IMR-90 (cell line): ENCODE data around the gene METTL27. TPM values are rescaled to one million over a fixed set of nuclear protein-coding genes. Genes with fewer than 3 reads are reported as not detected.
A peak's percentile ranks its signal among the peaks of the same experiment; 100 is the strongest.

ENCODE experiments used
- ATAC-seq: fragments of 200-7000 bp; cut with Tn5 transposase; 2 replicates; pipeline ENCODE4 v1.9.1; 2020; ENCODE audit warnings: low read depth, mild to moderate bottlenecking, moderate library complexity
- BruUV-seq: library from RNA; stranded (reverse); fragments of 400-500 nt; replicated peaks from 2 replicates; lab custom pipeline; 2021; lab: Mats Ljungman, UMichigan
- CTCF ChIA-PET: fragments of 300-600 bp; formaldehyde crosslinking; extraction: SDS; loops from one replicate; lab custom pipeline; 2021; ENCODE audit warnings: antibody characterized with exemption; lab: Yijun Ruan, JAX
- POLR2A ChIA-PET: fragments of 300-600 bp; sonication (Branson Sonifier 250); formaldehyde crosslinking; loops from one replicate; lab custom pipeline; 2022; ENCODE audit warnings: antibody characterized with exemption; ENCODE audit not compliant: unreplicated experiment; lab: Charles Lee
- DNase-seq: peaks from one replicate; pipeline ENCODE4 v3.0.0; 2013
- H2AFZ ChIP-seq: replicated peaks from 2 replicates; pipeline ENCODE3; 2013; ENCODE audit warnings: low read length, mild to moderate bottlenecking; ENCODE audit not compliant: poor library complexity
- H2AK5ac ChIP-seq: 2 replicates; pipeline ENCODE4 v1.6.1; 2013; ENCODE audit warnings: low read depth, low read length, inconsistent platforms
- H2AK9ac ChIP-seq: replicated peaks from 2 replicates; pipeline ENCODE3; 2013; ENCODE audit warnings: mild to moderate bottlenecking, low read depth, low read length, moderate library complexity; ENCODE audit not compliant: poor library complexity
- H2BK120ac ChIP-seq: 2 replicates; pipeline ENCODE4 v1.6.1; 2013; ENCODE audit warnings: low read depth, low read length, inconsistent platforms
- H2BK15ac ChIP-seq: 3 replicates; pipeline ENCODE4 v1.6.1; 2013; ENCODE audit warnings: low read depth, low read length, inconsistent platforms
- H2BK20ac ChIP-seq: 2 replicates; pipeline ENCODE4 v1.6.1; 2013; ENCODE audit warnings: low read depth, mild to moderate bottlenecking, inconsistent platforms, low read length, moderate library complexity
- H2BK5ac ChIP-seq: 2 replicates; pipeline ENCODE4 v1.6.1; 2013; ENCODE audit warnings: mild to moderate bottlenecking, low read depth, low read length, inconsistent platforms; ENCODE audit not compliant: poor library complexity, severe bottlenecking
- H3K14ac ChIP-seq: replicated peaks from 2 replicates; pipeline ENCODE4 v1.6.1; 2013; ENCODE audit warnings: low read depth, low read length, inconsistent platforms
- H3K18ac ChIP-seq: 2 replicates; pipeline ENCODE4 v1.6.1; 2013; ENCODE audit warnings: low read depth, low read length, control low read depth
- H3K23ac ChIP-seq: 2 replicates; pipeline ENCODE4 v1.6.1; 2013; ENCODE audit warnings: low read depth, low read length, inconsistent platforms
- H3K27ac ChIP-seq: 2 replicates; pipeline ENCODE4 v1.5.1; 2013; ENCODE audit warnings: mild to moderate bottlenecking, control low read depth, low read length; ENCODE audit not compliant: insufficient read depth
- H3K27me3 ChIP-seq: 2 replicates; pipeline ENCODE4 v1.6.1; 2013; ENCODE audit warnings: low read length; ENCODE audit not compliant: control insufficient read depth, insufficient read depth
- H3K36me3 ChIP-seq: 2 replicates; pipeline ENCODE4 v1.6.1; 2013; ENCODE audit warnings: low read length, mixed read lengths; ENCODE audit not compliant: control insufficient read depth, insufficient read depth
- H3K4ac ChIP-seq: 2 replicates; pipeline ENCODE4 v1.6.1; 2013; ENCODE audit warnings: low read depth, low read length, inconsistent platforms
- H3K4me1 ChIP-seq: 2 replicates; pipeline ENCODE4 v1.6.1; 2013; ENCODE audit warnings: low read length, mixed read lengths; ENCODE audit not compliant: control insufficient read depth, insufficient read depth
- H3K4me2 ChIP-seq: 2 replicates; pipeline ENCODE4 v1.6.1; 2013; ENCODE audit warnings: low read depth, mild to moderate bottlenecking, control low read depth, low read length, moderate library complexity
- H3K4me3 ChIP-seq: 2 replicates; pipeline ENCODE4 v1.5.1; 2013; ENCODE audit warnings: low read depth, mild to moderate bottlenecking, control low read depth, low read length, moderate library complexity; ENCODE audit not compliant: insufficient read depth
- H3K56ac ChIP-seq: 2 replicates; pipeline ENCODE4 v1.6.1; 2013; ENCODE audit warnings: low read length, inconsistent platforms; ENCODE audit not compliant: insufficient read depth; ENCODE audit errors: extremely low read depth
- H3K79me1 ChIP-seq, 2 experiments: 2 replicates each; pipeline ENCODE4 v1.6.1; 2013; ENCODE audit warnings: low read length in 2 of 2, inconsistent platforms in 1 of 2, low read depth in 1 of 2
- H3K9ac ChIP-seq: 2 replicates; pipeline ENCODE4 v1.6.1; 2013; ENCODE audit warnings: low read depth, low read length, control low read depth
- H3K9me1 ChIP-seq: 2 replicates; pipeline ENCODE4 v1.6.1; 2013; ENCODE audit warnings: low read length, inconsistent platforms; ENCODE audit not compliant: insufficient read depth
- H3K9me3 ChIP-seq: 2 replicates; pipeline ENCODE4 v1.6.1; 2013; ENCODE audit warnings: low read length; ENCODE audit not compliant: control insufficient read depth, insufficient read depth
- H4K20me1 ChIP-seq: 2 replicates; pipeline ENCODE4 v1.6.1; 2013; ENCODE audit warnings: low read length, inconsistent platforms; ENCODE audit not compliant: insufficient read depth
- H4K5ac ChIP-seq: 2 replicates; pipeline ENCODE4 v1.6.1; 2013; ENCODE audit warnings: mild to moderate bottlenecking, low read depth, low read length, control low read depth
- H4K8ac ChIP-seq, 2 experiments: 2 replicates each; pipeline ENCODE4 v1.6.1; 2013; ENCODE audit warnings: low read depth in 2 of 2, low read length in 2 of 2, control low read depth in 1 of 2, inconsistent platforms in 1 of 2
- H4K91ac ChIP-seq: 2 replicates; pipeline ENCODE4 v1.6.1; 2013; ENCODE audit warnings: low read depth, low read length, inconsistent platforms; ENCODE audit not compliant: insufficient read depth
- CHD1 ChIP-seq: IDR thresholded peaks from 2 replicates; pipeline ENCODE4 v1.6.1; 2012; ENCODE audit warnings: low read depth, low read length, improper control_type of control experiment
- FOS ChIP-seq: fragments of 150-350 bp; IDR thresholded peaks from 2 replicates; pipeline ENCODE4 v1.6.1; 2016; ENCODE audit warnings: low read depth, low read length
- MAZ ChIP-seq: IDR thresholded peaks from 2 replicates; pipeline ENCODE4 v1.6.1; 2012; ENCODE audit warnings: low read depth, mild to moderate bottlenecking, low read length, improper control_type of control experiment, moderate library complexity, borderline replicate concordance
- MXI1 ChIP-seq: IDR thresholded peaks from 2 replicates; pipeline ENCODE4 v1.6.1; 2012; ENCODE audit warnings: low read depth, mild to moderate bottlenecking, low read length, moderate library complexity, borderline replicate concordance
- NFE2L2 ChIP-seq: fragments of 150-350 bp; IDR thresholded peaks from 2 replicates; pipeline ENCODE4 v1.6.1; 2016; ENCODE audit warnings: low read depth, mild to moderate bottlenecking, low read length
- RCOR1 ChIP-seq: IDR thresholded peaks from 2 replicates; pipeline ENCODE4 v1.6.1; 2012; ENCODE audit warnings: mild to moderate bottlenecking, low read length, improper control_type of control experiment; ENCODE audit not compliant: insufficient replicate concordance
- WGBS, 2 experiments: methylation state at CpG; one replicate each; pipeline versions ENCODE4 v1.1.5 to v1.1.7; 2013; ENCODE audit warnings: missing lambda C conversion rate in 2 of 2; ENCODE audit not compliant: insufficient read length in 1 of 2; ENCODE audit errors: extremely low coverage in 2 of 2; 5-methylcytosine and 5-hydroxymethylcytosine counted together
- dilution Hi-C: fragments of 300-500 bp; cut with HindIII; formaldehyde crosslinking; loops from one replicate; pipeline ENCODE4 v1.14.3; 2018; ENCODE audit warnings: low sequenced_read_pairs; ENCODE audit not compliant: unreplicated experiment
- in situ Hi-C: fragments of 300-500 bp; cut with MboI; formaldehyde crosslinking; loops from 3 replicates; pipeline ENCODE4 v1.14.3; 2019; ENCODE audit warnings: low sequenced_read_pairs, inconsistent platforms, mixed read lengths
- intact Hi-C: fragments of 100-400 bp; cut with micrococcal nuclease; formaldehyde crosslinking; loops from 2 replicates; pipeline ENCODE4 v1.10.0; 2022
- polyA plus RNA-seq, 3 experiments: library from polyadenylated mRNA; depleted of rRNA; stranded (reverse); fragments of >200 nt; gene quantifications; 2 replicates each; pipeline ENCODE4 v1.2.3, GENCODE V29; 2012; ENCODE audit warnings: low replicate concordance in 1 of 3
- total RNA-seq: library from RNA; depleted of rRNA; stranded (reverse); fragments of >200 nt; gene quantifications from 2 replicates; pipeline ENCODE4 v1.2.3, GENCODE V29; 2012
- TF ChIP-seq, protein P1 (sequence below): fragments of 150-350 bp; IDR thresholded peaks from 2 replicates; pipeline ENCODE4 v1.6.1; 2017; ENCODE audit warnings: mild to moderate bottlenecking, antibody characterized with exemption, low read length, low read depth

The METTL27 gene
- total and polyA plus RNA-seq, 2 of the 4 experiments (the other 2 are of a cell fraction) = 2.3 to 4.3 TPM

DNA sequence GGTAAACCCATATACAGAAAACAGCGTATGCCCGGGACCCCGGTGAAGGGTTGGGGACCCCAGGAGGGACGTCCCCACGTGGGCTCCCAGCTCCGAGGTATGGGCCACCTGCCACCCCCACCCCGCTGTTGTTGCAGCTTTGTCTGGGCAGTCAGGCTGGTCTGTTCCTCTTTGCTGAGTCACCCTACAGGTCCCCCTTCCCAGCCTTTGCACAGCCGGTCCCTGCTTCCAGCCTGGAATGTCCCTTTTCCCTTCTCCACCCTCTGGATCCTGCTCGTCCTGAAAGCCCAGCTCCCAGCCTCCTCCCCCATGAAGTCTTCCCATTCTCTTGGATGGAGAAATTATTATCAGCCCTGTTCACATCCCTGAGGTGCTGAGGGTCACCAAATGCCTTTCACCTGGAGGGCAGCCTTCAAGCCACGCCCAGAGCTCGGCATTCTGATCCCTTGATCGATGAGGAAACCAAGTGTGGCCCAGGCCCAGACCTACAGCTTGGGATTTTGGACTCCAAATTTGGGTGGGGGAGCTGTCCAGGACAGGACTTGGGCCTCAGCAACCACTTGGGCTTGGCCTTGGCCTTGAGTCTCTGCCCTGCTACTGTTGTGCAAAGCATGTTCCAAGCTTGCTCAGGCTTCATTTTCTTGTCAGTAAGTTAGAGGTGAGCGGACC is 8.9 kb downstream of the METTL27 start:
- H2AK9ac ChIP-seq = peak overlapping the region; percentile 90
- DNase-seq = no peak
- H3K23ac ChIP-seq = no peak overlapping the region
- H3K9me3 ChIP-seq = no peaks in the 10 kb centered on the region
- H3K9ac ChIP-seq = no peak overlapping the region
- H2BK20ac ChIP-seq = no peak overlapping the region
- H3K14ac ChIP-seq = peak overlapping the region; percentile 32; the same call in 1 of the 2 replicates
- TF ChIP-seq MAZ = no peak
- TF ChIP-seq, protein P1, sequence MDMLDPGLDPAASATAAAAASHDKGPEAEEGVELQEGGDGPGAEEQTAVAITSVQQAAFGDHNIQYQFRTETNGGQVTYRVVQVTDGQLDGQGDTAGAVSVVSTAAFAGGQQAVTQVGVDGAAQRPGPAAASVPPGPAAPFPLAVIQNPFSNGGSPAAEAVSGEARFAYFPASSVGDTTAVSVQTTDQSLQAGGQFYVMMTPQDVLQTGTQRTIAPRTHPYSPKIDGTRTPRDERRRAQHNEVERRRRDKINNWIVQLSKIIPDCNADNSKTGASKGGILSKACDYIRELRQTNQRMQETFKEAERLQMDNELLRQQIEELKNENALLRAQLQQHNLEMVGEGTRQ = no peak
- no peak for TF ChIP-seq CHD1
- no peak for TF ChIP-seq FOS
- TF ChIP-seq RCOR1 = no peak
- TF ChIP-seq MXI1 = no peak
- TF ChIP-seq NFE2L2 = peak; percentile 19
- CTCF ChIA-PET = no interaction called here
- no peaks in the 10 kb centered on the region for H4K20me1 ChIP-seq
- no peaks in the 10 kb centered on the region for H3K27me3 ChIP-seq
- no peak overlapping the region for H3K27ac ChIP-seq
- no TSS peak for BruUV-seq
- H3K4ac ChIP-seq = peak overlapping the region; percentile 56; the same call in 1 of the 2 replicates
- no peak overlapping the region; the same call in 1 of the 2 replicates for H2AK5ac ChIP-seq
- no peaks in the 10 kb centered on the region for H3K36me3 ChIP-seq
- H3K9me1 ChIP-seq = peaks cover 27% of the 10 kb centered on the region
- no peak overlapping the region for H2BK5ac ChIP-seq
- no peak overlapping the region for H4K91ac ChIP-seq
- H4K8ac ChIP-seq = no peak overlapping the region
- WGBS, 2 experiments = 33% methylated on average over 1 of the region's 13 CpGs; no CpG with 5 or more reads in 1 of the 2 experiments
- no peak overlapping the region for H3K4me3 ChIP-seq
- in situ Hi-C loops = no loop called here
- H2BK15ac ChIP-seq = peak overlapping the region; percentile 80; the same call in 1 of the 3 replicates
- peaks cover 7% of the 10 kb centered on the region for H3K4me1 ChIP-seq
- H3K56ac ChIP-seq = no peak overlapping the region
- intact Hi-C loops = no loop called here
- peak overlapping the region; percentile 64; the same call in 1 of the 2 replicates for H2BK120ac ChIP-seq
- no peak for ATAC-seq
- dilution Hi-C loops = no loop called here
- no peak overlapping the region for H3K4me2 ChIP-seq
- H4K5ac ChIP-seq = no peak overlapping the region
- POLR2A ChIA-PET = no interaction called here
- H2AFZ ChIP-seq = peak overlapping the region; percentile 41
- H3K18ac ChIP-seq = no peak overlapping the region
- peaks cover 0 to 11% of the 10 kb centered on the region in 2 experiments; a peak in 1 of 4 replicates for H3K79me1 ChIP-seq
